ENCODE data around the gene TBX1.
A peak's percentile ranks its signal among the peaks of the same experiment; 100 is the strongest.

Gene TBX1

GRCh38 chr22:19815093-19815822, 54.7 kb downstream of the TBX1 start:
- no peak for DNase-seq (ENCODE audit: low spot score)

- no peak for DNase-seq (ENCODE audit: low spot score)
These were observed 55.3 kb downstream of the TBX1 start for GRCh38 chr22:19815823-19816290.

- peak; percentile 61 for DNase-seq (ENCODE audit: low spot score)
These were observed 56.0 kb downstream of the TBX1 start for GRCh38 chr22:19816372-19817119.

Measured in left forelimb (tissue), 1 donor.